K562 (cell line): ENCODE data around the gene ZEB2. TPM values are rescaled to one million over a fixed set of nuclear protein-coding genes. Genes with fewer than 3 reads are reported as not detected.
A peak's percentile ranks its signal among the peaks of the same experiment; 100 is the strongest.

Experiments used
- CCNT2 ChIP-seq: IDR thresholded peaks from 2 replicates; pipeline ENCODE4 v1.6.1; 2011; ENCODE audit warnings: borderline replicate concordance, low read depth, mild to moderate bottlenecking, moderate library complexity, mixed read lengths, low read length; ENCODE audit not compliant: insufficient read length; ENCODE audit errors: extremely low read depth
- FOXK2 ChIP-seq, 2 experiments: fragments of 450-650 bp; IDR thresholded peaks in 1 of 2; conservative IDR thresholded peaks in 1 of 2; 2 replicates each; pipeline ENCODE4 v1.6.1; 2016; ENCODE audit warnings: low read depth in 2 of 2, mild to moderate bottlenecking in 1 of 2
- NFE2L1 ChIP-seq: fragments of 450-650 bp; IDR thresholded peaks from 2 replicates; pipeline ENCODE4 v1.6.1; 2016; ENCODE audit warnings: missing genetic modification characterization, low read depth, mild to moderate bottlenecking, missing compliant biosample characterization, moderate library complexity, borderline replicate concordance
- NUFIP1 ChIP-seq: fragments of 450-650 bp; IDR thresholded peaks from 2 replicates; pipeline ENCODE4 v1.6.1; 2018; ENCODE audit not compliant: partially characterized antibody
- PREB ChIP-seq: sonication (generic); formaldehyde crosslinking; IDR thresholded peaks from 2 replicates; pipeline ENCODE4 v1.8.1; 2023; ENCODE audit warnings: mild to moderate bottlenecking, missing genetic modification reagents
- SIN3A ChIP-seq, 2 experiments: fragments of 150-350 bp in 1 of 2; IDR thresholded peaks; 2 replicates each; pipeline ENCODE4 v1.6.1; 2011 to 2016; ENCODE audit warnings: borderline replicate concordance in 2 of 2, low read depth in 2 of 2, low read length in 2 of 2, mild to moderate bottlenecking in 2 of 2, moderate library complexity in 2 of 2; ENCODE audit not compliant: control insufficient read depth in 1 of 2
- SMARCA4 ChIP-seq: fragments of 450-650 bp; IDR thresholded peaks from 2 replicates; pipeline ENCODE4 v1.6.1; 2016
- TRIM28 ChIP-seq: fragments of 450-650 bp; IDR thresholded peaks from 2 replicates; pipeline ENCODE4 v1.6.1; 2017
- YY1 ChIP-seq, 3 experiments: IDR thresholded peaks; 2 replicates each; pipeline ENCODE4 v1.6.1; 2011; ENCODE audit warnings: low read length in 2 of 3, mild to moderate bottlenecking in 2 of 3, moderate library complexity in 2 of 3, borderline replicate concordance in 1 of 3, control low read depth in 1 of 3, low read depth in 1 of 3; ENCODE audit not compliant: insufficient read depth in 3 of 3, insufficient replicate concordance in 2 of 3, control insufficient read depth in 1 of 3, insufficient read length in 1 of 3; ENCODE audit errors: extremely low read depth in 1 of 3
- ZBTB2 ChIP-seq: fragments of 450-650 bp; IDR thresholded peaks from 2 replicates; pipeline ENCODE4 v1.6.1; 2016; ENCODE audit warnings: antibody characterized with exemption
- ZNF316 ChIP-seq: fragments of 450-650 bp; IDR thresholded peaks from 2 replicates; pipeline ENCODE4 v1.6.1; 2016
- polyA plus RNA-seq, 8 experiments: library from polyadenylated mRNA; depleted of rRNA in 4 of 8; stranded (reverse) in 5 of 8; unstranded in 3 of 8; fragments of >200 nt; fragmentation: Nextera tagmentation in 2 of 8; fragmentation: Illumina TruSeq in 1 of 8; extraction: Ambion mirVana in 2 of 8; extraction: Trizol in 1 of 8; gene quantifications; 2 replicates each; pipeline versions ENCODE4 v1.2.1 to v1.2.3, GENCODE V29; 2011 to 2014; ENCODE audit warnings: inconsistent platforms in 1 of 8, missing spikeins in 1 of 8
- total RNA-seq, 7 experiments: library from RNA; depleted of rRNA in 6 of 7; stranded (reverse); fragments of >200 nt in 6 of 7; fragmentation: Illumina TruSeq in 2 of 7; extraction: Trizol in 2 of 7; gene quantifications; 2 replicates each; pipeline versions ENCODE4 v1.2.1 to v1.2.3, GENCODE V29; 2011 to 2021; ENCODE audit warnings: low replicate concordance in 1 of 7
- TF ChIP-seq, protein P1 (sequence below): fragments of 450-650 bp; IDR thresholded peaks from 2 replicates; pipeline ENCODE4 v1.7.1; 2018; ENCODE audit warnings: mild to moderate bottlenecking, low read depth; ENCODE audit not compliant: partially characterized antibody
- TF ChIP-seq, protein P2 (sequence below): sonication (generic); IDR thresholded peaks from 2 replicates; pipeline ENCODE4 v1.6.1; 2016

The ZEB2 gene
- total and polyA plus RNA-seq, 9 of the 15 experiments (the other 6 are each of a cell fraction or from before 2014, with no cell fraction given), result 15.1 to 113 (median 72.3) TPM

DNA sequence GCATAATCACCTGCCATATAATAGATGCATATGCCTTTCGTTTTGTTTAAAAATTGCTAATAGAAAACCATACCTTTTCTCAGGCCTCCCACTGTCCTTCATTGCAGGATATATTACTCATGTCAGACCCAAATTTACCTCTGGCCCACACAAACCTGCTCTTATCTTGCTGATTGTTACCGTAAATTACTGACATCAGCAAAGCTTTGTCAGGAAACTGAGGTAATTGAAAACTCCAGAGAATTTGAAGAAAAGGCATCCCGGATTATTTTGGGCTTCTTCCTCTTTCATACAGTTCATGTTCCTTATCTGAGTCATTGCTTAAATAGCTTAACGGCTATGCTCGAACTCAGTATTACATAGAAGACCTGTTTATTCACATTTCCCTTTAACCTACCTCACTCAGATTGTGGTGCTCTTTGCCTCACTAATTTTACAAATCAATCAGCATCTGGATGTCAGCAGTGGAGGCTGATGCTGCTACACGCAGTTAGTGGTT lies 145.7 kb downstream of the ZEB2 start (continued):
- TF ChIP-seq CCNT2 (no peak), SMARCA4 (0 out of 2 replicates have a peak, but pooled peaks have one; percentile 10), ZNF316 (peak; percentile 5), NFE2L1 (tag) (no peak), YY1 (IDR thresholded peaks at IDR 0.05; ENCODE audit: borderline replicate concordance in 1 of 3, control insufficient read depth in 1 of 3, extremely low read depth in 1 of 3, insufficient read depth in 3 of 3, insufficient read length in 1 of 3, insufficient replicate concordance in 2 of 3, low read depth in 1 of 3, low read length in 2 of 3) (no peak), ZBTB2 (no peak), PREB (CRISPR knock-in tag) (no peak), FOXK2 (conservative IDR thresholded peaks at IDR 0.05 in 1 of 2, IDR thresholded peaks at IDR 0.05 in 1 of 2; ENCODE audit: low read depth in 2 of 2) (no peak), NUFIP1 (no peak), SIN3A (IDR thresholded peaks at IDR 0.05; ENCODE audit: borderline replicate concordance in 2 of 2, control insufficient read depth in 1 of 2, low read depth in 2 of 2, low read length in 2 of 2) (no peak), TRIM28 (no peak)
- TF ChIP-seq, protein P1, sequence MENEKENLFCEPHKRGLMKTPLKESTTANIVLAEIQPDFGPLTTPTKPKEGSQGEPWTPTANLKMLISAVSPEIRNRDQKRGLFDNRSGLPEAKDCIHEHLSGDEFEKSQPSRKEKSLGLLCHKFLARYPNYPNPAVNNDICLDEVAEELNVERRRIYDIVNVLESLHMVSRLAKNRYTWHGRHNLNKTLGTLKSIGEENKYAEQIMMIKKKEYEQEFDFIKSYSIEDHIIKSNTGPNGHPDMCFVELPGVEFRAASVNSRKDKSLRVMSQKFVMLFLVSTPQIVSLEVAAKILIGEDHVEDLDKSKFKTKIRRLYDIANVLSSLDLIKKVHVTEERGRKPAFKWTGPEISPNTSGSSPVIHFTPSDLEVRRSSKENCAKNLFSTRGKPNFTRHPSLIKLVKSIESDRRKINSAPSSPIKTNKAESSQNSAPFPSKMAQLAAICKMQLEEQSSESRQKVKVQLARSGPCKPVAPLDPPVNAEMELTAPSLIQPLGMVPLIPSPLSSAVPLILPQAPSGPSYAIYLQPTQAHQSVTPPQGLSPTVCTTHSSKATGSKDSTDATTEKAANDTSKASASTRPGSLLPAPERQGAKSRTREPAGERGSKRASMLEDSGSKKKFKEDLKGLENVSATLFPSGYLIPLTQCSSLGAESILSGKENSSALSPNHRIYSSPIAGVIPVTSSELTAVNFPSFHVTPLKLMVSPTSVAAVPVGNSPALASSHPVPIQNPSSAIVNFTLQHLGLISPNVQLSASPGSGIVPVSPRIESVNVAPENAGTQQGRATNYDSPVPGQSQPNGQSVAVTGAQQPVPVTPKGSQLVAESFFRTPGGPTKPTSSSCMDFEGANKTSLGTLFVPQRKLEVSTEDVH, result no peak
- TF ChIP-seq, protein P2, sequence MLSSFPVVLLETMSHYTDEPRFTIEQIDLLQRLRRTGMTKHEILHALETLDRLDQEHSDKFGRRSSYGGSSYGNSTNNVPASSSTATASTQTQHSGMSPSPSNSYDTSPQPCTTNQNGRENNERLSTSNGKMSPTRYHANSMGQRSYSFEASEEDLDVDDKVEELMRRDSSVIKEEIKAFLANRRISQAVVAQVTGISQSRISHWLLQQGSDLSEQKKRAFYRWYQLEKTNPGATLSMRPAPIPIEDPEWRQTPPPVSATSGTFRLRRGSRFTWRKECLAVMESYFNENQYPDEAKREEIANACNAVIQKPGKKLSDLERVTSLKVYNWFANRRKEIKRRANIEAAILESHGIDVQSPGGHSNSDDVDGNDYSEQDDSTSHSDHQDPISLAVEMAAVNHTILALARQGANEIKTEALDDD, result no peak
